Pancreas (tissue), 10 donors: ENCODE data around the gene FBF1. TPM values are rescaled to one million over a fixed set of nuclear protein-coding genes. Genes with fewer than 3 reads are reported as not detected.

Experiments used
- ATAC-seq, 4 donors: fragments of 200-7000 bp; cut with Tn5 transposase; one replicate each; pipeline versions ENCODE4 v1.8.0 to v1.9.1; 2020; ENCODE audit warnings: mild to moderate bottlenecking in 4 of 4, moderate library complexity in 4 of 4
- DNase-seq, 6 donors: peaks; one replicate each; pipeline ENCODE4 v3.0.0-alpha.2; 2020
- FAIRE-seq: peaks from 2 replicates; lab custom pipeline; 2012; peaks lifted over from hg19 to GRCh38; lab: Jason Lieb, UNC
- H3K27ac ChIP-seq, 4 donors: fragments of 200-600 bp; sonication (generic); 1 replicate in 3 of 4; 2 replicates in 1 of 4; pipeline versions ENCODE4 v1.5.0 to v1.8.0; 2020
- H3K27me3 ChIP-seq, 4 donors: fragments of 200-600 bp; one replicate each; pipeline ENCODE4 v1.8.0; 2021
- H3K36me3 ChIP-seq, 3 donors: fragments of 200-600 bp; sonication (generic) in 1 of 3; one replicate each; pipeline versions ENCODE4 v1.5.0 to v1.8.0; 2020 to 2021
- H3K4me1 ChIP-seq, 3 donors: fragments of 200-600 bp; one replicate each; pipeline ENCODE4 v1.8.0; 2021
- H3K4me3 ChIP-seq, 4 donors: fragments of 200-600 bp; sonication (generic) in 2 of 4; one replicate each; pipeline versions ENCODE4 v1.5.0 to v1.8.0; 2020 to 2021
- H3K9me3 ChIP-seq, 4 donors: fragments of 200-600 bp; one replicate each; pipeline ENCODE4 v1.8.0; 2021
- CTCF ChIP-seq, 4 donors: fragments of 200-600 bp; sonication (generic) in 3 of 4; IDR thresholded peaks; one replicate each; pipeline versions ENCODE4 v1.5.0 to v1.8.0; 2021; ENCODE audit warnings: antibody characterized with exemption in 4 of 4
- WGBS, 2 donors: extraction: QIAGEN DNeasy Blood & Tissue Kit; methylation state at CpG; one replicate each; pipeline ENCODE4 v1.1.7; 2013; 5-methylcytosine and 5-hydroxymethylcytosine counted together
- intact Hi-C, 3 donors: fragments of 100-400 bp; cut with DNase I; formaldehyde crosslinking; loops; one replicate each; pipeline versions ENCODE4 v1.11.1 to v1.14.2; 2022
- polyA plus RNA-seq, 2 donors: library from polyadenylated mRNA; stranded (reverse); fragments of 200-250 nt; gene quantifications; one replicate each; pipeline ENCODE4 v1.2.3, GENCODE V29; 2013
- total RNA-seq, 6 donors: library from RNA; stranded (reverse); fragmentation: NEBNext Ultra II Directional in 4 of 6; extraction: Animal tissue kit (Norgen Biotek cat#: 25700) in 4 of 6; gene quantifications; one replicate each; pipeline versions ENCODE4 v1.2.1 to v1.2.4, GENCODE V29; 2021 to 2023
- donor health status: healthy with polysubstance abuse.
- donor health status: DM: no; HTN: no; CAD: no; lungs with moderate emphysema.
- donor health status: DM: no; HTN: no; CAD: no.
- donor health status: control.
- donor health status: control.
- donor health status: Bipolar disorder and iron deficiency.
- donor health status: DM: yes; HTN: yes; CAD: no.
- donor health status: DM: no; HTN: no; CAD: no.
- donor health status: DM: no; HTN: no; CAD: no.
- donor health status: DM: yes; HTN: yes; CAD: no.

FBF1 gene
- total and polyA plus RNA-seq, 8 donors = 2.4 to 24.8 (median 4.5) TPM

- DNase-seq (no peak), ATAC-seq (no peak), FAIRE-seq (no peak)
- Histone ChIP-seq H3K36me3 (peaks cover 4 to 95% (median 64%) of the 10 kb centered on the region in 3 donors), H3K4me1 (peaks cover 0 to under 1% (median 0%) of the 10 kb centered on the region in 3 donors), H3K27me3 (no peaks in the 10 kb centered on the region), H3K4me3 (no peak overlapping the region), H3K27ac (no peak overlapping the region), H3K9me3 (no peaks in the 10 kb centered on the region)
- TF ChIP-seq CTCF (IDR thresholded peaks at IDR 0.05) = no peak
- intact Hi-C loops = no loop called here
- 91% methylated on average over 6 of the region's 6 CpGs for WGBS, 2 donors
Measured at GRCh38 chr17:75950421-75950820, 9.6 kb upstream of the FBF1 start.

- DNase-seq = no peak
- intact Hi-C loops = no loop called here
- no peak overlapping the region for H3K4me3 ChIP-seq
- 31 to 33% methylated on average over 2 of the region's 2 CpGs for WGBS, 2 donors
- peaks cover 4 to 46% (median 27%) of the 10 kb centered on the region in 3 donors for H3K36me3 ChIP-seq
- no peaks in the 10 kb centered on the region for H3K27me3 ChIP-seq
- no peak for FAIRE-seq
- peaks cover 6 to 8% (median 8%) of the 10 kb centered on the region in 3 donors for H3K4me1 ChIP-seq
- ATAC-seq = no peak
- no peak for TF ChIP-seq CTCF (IDR thresholded peaks at IDR 0.05)
- H3K27ac ChIP-seq = no peak overlapping the region
- H3K9me3 ChIP-seq = no peaks in the 10 kb centered on the region
Measured at GRCh38 chr17:75945211-75945610, 4.4 kb upstream of the FBF1 start.

GRCh38 chr17:75943491-75943890 lies 2.6 kb upstream of the FBF1 start:
- ATAC-seq = no peak
- H3K27ac ChIP-seq = no peak overlapping the region

GRCh38 chr17:75942473-75942872 lies 1.6 kb upstream of the FBF1 start:
- no peak for FAIRE-seq
- DNase-seq = no peak
- Histone ChIP-seq H3K4me1 (peaks cover 6 to 10% (median 8%) of the 10 kb centered on the region in 3 donors), H3K27ac (no peak overlapping the region), H3K27me3 (no peaks in the 10 kb centered on the region), H3K36me3 (peaks cover 0 to 20% (median 6%) of the 10 kb centered on the region in 3 donors), H3K9me3 (no peaks in the 10 kb centered on the region), H3K4me3 (no peak overlapping the region)
- TF ChIP-seq CTCF (IDR thresholded peaks at IDR 0.05) = no peak
- intact Hi-C loops = no loop called here
- WGBS, 2 donors = 92 to 97% methylated on average over 4 of the region's 4 CpGs
- no peak for ATAC-seq

More at GRCh38 chr17:75943491-75943890, 2.6 kb upstream of the FBF1 start:
- Histone ChIP-seq H3K4me1 (peaks cover 6 to 10% (median 8%) of the 10 kb centered on the region in 3 donors), H3K36me3 (peaks cover 0 to 30% (median 12%) of the 10 kb centered on the region in 3 donors), H3K9me3 (no peaks in the 10 kb centered on the region), H3K4me3 (no peak overlapping the region), H3K27me3 (no peaks in the 10 kb centered on the region)
- 21 to 35% methylated on average over 1 of the region's 1 CpG for WGBS, 2 donors
- intact Hi-C loops = no loop called here
- TF ChIP-seq CTCF (IDR thresholded peaks at IDR 0.05) = no peak
- no peak for FAIRE-seq
- DNase-seq = no peak

GRCh38 chr17:75941442-75941819 lies 589 bp upstream of the FBF1 start:
- peak in 4 of 6 donors; percentile 35 to 51 (median 46) for DNase-seq

More at GRCh38 chr17:75941442-75941819, 589 bp upstream of the FBF1 start:
- no peak for TF ChIP-seq CTCF (IDR thresholded peaks at IDR 0.05)
- FAIRE-seq = no peak
- Histone ChIP-seq H3K4me1 (peaks cover 6 to 10% (median 8%) of the 10 kb centered on the region in 3 donors), H3K4me3 (peak overlapping the region in 3 of 4 donors; percentile 52 to 98 (median 77)), H3K36me3 (peaks cover 0 to 13% (median 0%) of the 10 kb centered on the region in 3 donors), H3K27me3 (no peaks in the 10 kb centered on the region), H3K27ac (peak overlapping the region in 3 of 4 donors; percentile 19 to 37 (median 30)), H3K9me3 (no peaks in the 10 kb centered on the region)
- 8 to 10% methylated on average over 6 of the region's 6 CpGs for WGBS, 2 donors
- peak; percentile 8 to 13 (median 10) for ATAC-seq
- intact Hi-C loops = no loop called here
